ENCODE results near the gene TECPR2. TPM values are rescaled to one million over a fixed set of nuclear protein-coding genes. Genes with fewer than 3 reads are reported as not detected.

TECPR2 gene
- total RNA-seq, 1 experiment from 2014 or later: 29.7 TPM

GRCh38 chr14:102418853-102419240, 56.1 kb downstream of the TECPR2 start:
- TF ChIP-seq EZH2 (IDR thresholded peaks at IDR 0.05; ENCODE audit: low read depth): no peak
- no peak for TF ChIP-seq CTCF (conservative IDR thresholded peaks at IDR 0.05)
- Histone ChIP-seq H3F3A (ENCODE audit: insufficient read depth, low read depth) (no peaks in the 10 kb centered on the region), H2AFZ (no peak overlapping the region), H3K27ac (no peak overlapping the region), H3K4me2 (no peak overlapping the region), H3K9me3 (ENCODE audit: insufficient read depth, low read depth) (no peaks in the 10 kb centered on the region), H3K9me2 (ENCODE audit: insufficient read depth) (no peaks in the 10 kb centered on the region), H4K20me1 (ENCODE audit: insufficient read depth) (no peaks in the 10 kb centered on the region), H3K4me3 (no peak overlapping the region), H3K79me2 (ENCODE audit: low read depth) (no peaks in the 10 kb centered on the region), H3K4me1 (replicated peaks; ENCODE audit: insufficient read depth) (no peaks in the 10 kb centered on the region), H3K36me3 (ENCODE audit: low read depth) (no peaks in the 10 kb centered on the region; the same call in 1 of the 2 replicates), H3K27me3 (ENCODE audit: insufficient read depth, low read depth) (no peaks in the 10 kb centered on the region)
- ChIA-PET POLR2A (ENCODE audit: unreplicated experiment) (no interaction called here), CTCF (no interaction called here)
- no TSS peak for BruUV-seq (replicated peaks)
- DNase-seq: no peak
- intact Hi-C loops (cut with micrococcal nuclease; ENCODE audit: unreplicated experiment): no loop called here

GRCh38 chr14:102419276-102419675, 56.5 kb downstream of the TECPR2 start:
- DNase-seq: no peak
- Histone ChIP-seq H3K4me2 (no peak overlapping the region), H3K9me2 (ENCODE audit: insufficient read depth) (no peaks in the 10 kb centered on the region), H3K9me3 (ENCODE audit: insufficient read depth, low read depth) (no peaks in the 10 kb centered on the region), H3K79me2 (ENCODE audit: low read depth) (no peaks in the 10 kb centered on the region), H4K20me1 (ENCODE audit: insufficient read depth) (no peaks in the 10 kb centered on the region), H3F3A (ENCODE audit: insufficient read depth, low read depth) (no peaks in the 10 kb centered on the region), H3K27me3 (ENCODE audit: insufficient read depth, low read depth) (no peaks in the 10 kb centered on the region), H3K4me1 (replicated peaks; ENCODE audit: insufficient read depth) (no peaks in the 10 kb centered on the region), H3K27ac (no peak overlapping the region), H3K36me3 (ENCODE audit: low read depth) (no peaks in the 10 kb centered on the region; the same call in 1 of the 2 replicates), H2AFZ (no peak overlapping the region), H3K4me3 (no peak overlapping the region)
- CTCF ChIA-PET: no interaction called here
- no peak for TF ChIP-seq CTCF (conservative IDR thresholded peaks at IDR 0.05)
- TF ChIP-seq EZH2 (IDR thresholded peaks at IDR 0.05; ENCODE audit: low read depth): no peak
- no TSS peak for BruUV-seq (replicated peaks)
- intact Hi-C loops (cut with micrococcal nuclease; ENCODE audit: unreplicated experiment): no loop called here
- POLR2A ChIA-PET (ENCODE audit: unreplicated experiment): no interaction called here

- BruUV-seq (replicated peaks): no TSS peak
- ChIA-PET POLR2A (ENCODE audit: unreplicated experiment) (no interaction called here), CTCF (no interaction called here)
- Histone ChIP-seq H3K4me3 (no peak overlapping the region), H3K36me3 (ENCODE audit: low read depth) (no peaks in the 10 kb centered on the region), H3F3A (ENCODE audit: insufficient read depth, low read depth) (no peaks in the 10 kb centered on the region), H3K9me2 (ENCODE audit: insufficient read depth) (no peaks in the 10 kb centered on the region), H3K4me2 (no peak overlapping the region), H4K20me1 (ENCODE audit: insufficient read depth) (no peaks in the 10 kb centered on the region), H3K27ac (no peak overlapping the region), H3K79me2 (ENCODE audit: low read depth) (no peaks in the 10 kb centered on the region), H3K9me3 (ENCODE audit: insufficient read depth, low read depth) (no peaks in the 10 kb centered on the region), H3K4me1 (replicated peaks; ENCODE audit: insufficient read depth) (no peaks in the 10 kb centered on the region), H2AFZ (no peak overlapping the region), H3K27me3 (ENCODE audit: insufficient read depth, low read depth) (no peaks in the 10 kb centered on the region)
- no peak for DNase-seq
- no peak for TF ChIP-seq CTCF (conservative IDR thresholded peaks at IDR 0.05)
- no peak for TF ChIP-seq EZH2 (IDR thresholded peaks at IDR 0.05; ENCODE audit: low read depth)
- intact Hi-C loops (cut with micrococcal nuclease; ENCODE audit: unreplicated experiment): no loop called here
Observed at GRCh38 chr14:102419716-102420115, 57.0 kb downstream of the TECPR2 start.

Measured in PC-9 (cell line).